GM21723 (cell line): ENCODE measurements around the gene ANO10.
"Not testable (repeated sequence)": the region's sequence is repeated elsewhere in the genome, so short reads cannot be mapped to it uniquely, and the experiment has no call there.

Experiments
- ATAC-seq: cut with Tn5 transposase; IDR thresholded peaks from one replicate; pipeline ENCODE4 v1.9.1; 2021; ENCODE audit warnings: mild to moderate bottlenecking, moderate library complexity; ENCODE audit not compliant: unreplicated experiment

ANO10 gene

GRCh38 chr3:43388175-43388574 lies 233.6 kb downstream of the ANO10 start:
- ATAC-seq, result no peak

- no peak for ATAC-seq
Measured at GRCh38 chr3:43379343-43379742, 242.5 kb downstream of the ANO10 start.

- ATAC-seq, result peak; percentile 55
Measured at GRCh38 chr3:43378066-43378935, 243.5 kb downstream of the ANO10 start.

GRCh38 chr3:43373560-43373928 lies 248.3 kb downstream of the ANO10 start:
- no peak for ATAC-seq

- no peak for ATAC-seq
Measured at GRCh38 chr3:43372809-43373559, 248.8 kb downstream of the ANO10 start.

- ATAC-seq, result no peak
Measured at GRCh38 chr3:43372007-43372740, 249.6 kb downstream of the ANO10 start.

GRCh38 chr3:43371494-43371893 lies 250.3 kb downstream of the ANO10 start:
- no peak for ATAC-seq

- no peak for ATAC-seq
Measured at GRCh38 chr3:43370293-43370980, 251.4 kb downstream of the ANO10 start.

- ATAC-seq, result no peak
Measured at GRCh38 chr3:43369404-43370292, 252.2 kb downstream of the ANO10 start.

GRCh38 chr3:43366885-43367284 lies 254.9 kb downstream of the ANO10 start:
- ATAC-seq, result no peak

- no peak for ATAC-seq
Measured at GRCh38 chr3:43366481-43366880, 255.3 kb downstream of the ANO10 start.

GRCh38 chr3:43365601-43366305 lies 256.1 kb downstream of the ANO10 start:
- no peak for ATAC-seq

GRCh38 chr3:43364926-43365325 lies 256.9 kb downstream of the ANO10 start:
- ATAC-seq, result no peak

GRCh38 chr3:43364494-43364893 lies 257.3 kb downstream of the ANO10 start:
- ATAC-seq, result no peak

- ATAC-seq, result no peak
Measured at GRCh38 chr3:43363621-43364266, 258.1 kb downstream of the ANO10 start.

- ATAC-seq, result no peak
Measured at GRCh38 chr3:43362961-43363360, 258.9 kb downstream of the ANO10 start.

GRCh38 chr3:43362183-43362582 lies 259.6 kb downstream of the ANO10 start:
- ATAC-seq, result no peak

- no peak for ATAC-seq
Measured at GRCh38 chr3:43361077-43361476, 260.7 kb downstream of the ANO10 start.

- not testable (repeated sequence) for ATAC-seq
Measured at GRCh38 chr3:43356033-43356432, 265.8 kb downstream of the ANO10 start.
